ENCODE measurements around the gene HSPD1.
"Not testable (repeated sequence)": the region's sequence is repeated elsewhere in the genome, so short reads cannot be mapped to it uniquely, and the experiment has no call there.

Gene HSPD1

GRCh38 chr2:197496695-197497094, 2.9 kb downstream of the HSPD1 start:
- no peak for DNase-seq

GRCh38 chr2:197495433-197496134, 4.1 kb downstream of the HSPD1 start:
- no peak for DNase-seq

- no peak for DNase-seq
Observed at GRCh38 chr2:197487385-197487784, 12.3 kb downstream of the HSPD1 start.

- no peak for DNase-seq
Observed at GRCh38 chr2:197486175-197486574, 13.5 kb downstream of the HSPD1 start.

- DNase-seq: not testable (repeated sequence)
Observed at GRCh38 chr2:197484248-197484647, 15.4 kb downstream of the HSPD1 start.

GRCh38 chr2:197480165-197481036, 19.2 kb downstream of the HSPD1 start:
- no peak for DNase-seq

- DNase-seq: no peak
Observed at GRCh38 chr2:197477797-197478196, 21.8 kb downstream of the HSPD1 start.

- no peak for DNase-seq
Observed at GRCh38 chr2:197472166-197472565, 27.5 kb downstream of the HSPD1 start.

- no peak for DNase-seq
Observed at GRCh38 chr2:197464175-197464574, 35.5 kb downstream of the HSPD1 start.

- DNase-seq: no peak
Observed at GRCh38 chr2:197461057-197461456, 38.6 kb downstream of the HSPD1 start.

- DNase-seq: no peak
Observed at GRCh38 chr2:197460649-197461048, 39.0 kb downstream of the HSPD1 start.

GRCh38 chr2:197455428-197455827, 44.2 kb downstream of the HSPD1 start:
- DNase-seq: no peak

- no peak for DNase-seq
Observed at GRCh38 chr2:197454923-197455322, 44.7 kb downstream of the HSPD1 start.

GRCh38 chr2:197453914-197454398, 45.7 kb downstream of the HSPD1 start:
- DNase-seq: peak in 1 of 5 experiments; percentile 76

- DNase-seq: peak; percentile 95 to 100 (median 98)
Observed at GRCh38 chr2:197453123-197453913, 46.3 kb downstream of the HSPD1 start, which contains the start of gene COQ10B. TSS of gene COQ10B (plus strand) at chr2:197453552. CDS start at chr2:197453561, 9 bp downstream.

GRCh38 chr2:197452754-197453122, 46.9 kb downstream of the HSPD1 start:
- DNase-seq: no peak

- DNase-seq: peak in 1 of 5 experiments; percentile 35
Observed at GRCh38 chr2:197450935-197451358, 48.7 kb downstream of the HSPD1 start.

GRCh38 chr2:197450465-197450864, 49.2 kb downstream of the HSPD1 start:
- DNase-seq: no peak

- DNase-seq: no peak
Observed at GRCh38 chr2:197446844-197447243, 52.8 kb downstream of the HSPD1 start.

- no peak for DNase-seq
Observed at GRCh38 chr2:197445746-197446145, 53.9 kb downstream of the HSPD1 start.

GRCh38 chr2:197442857-197443256, 56.8 kb downstream of the HSPD1 start:
- DNase-seq: no peak

- no peak for DNase-seq
Observed at GRCh38 chr2:197437380-197437779, 62.3 kb downstream of the HSPD1 start.

Measured in T-helper 2 cell (primary cell).